ENCODE measurements around the gene NOS3. TPM values are rescaled to one million over a fixed set of nuclear protein-coding genes. Genes with fewer than 3 reads are reported as not detected.

Gene NOS3
- total and polyA plus RNA-seq, 9 of the 15 experiments (the other 6 are each of a cell fraction or from before 2014, with no cell fraction given) = 1.1 to 121 (median 23.6) TPM

- no peak for TF ChIP-seq ZNF280B (CRISPR knock-in tag; IDR thresholded peaks at IDR 0.05)
- TF ChIP-seq, protein P1, sequence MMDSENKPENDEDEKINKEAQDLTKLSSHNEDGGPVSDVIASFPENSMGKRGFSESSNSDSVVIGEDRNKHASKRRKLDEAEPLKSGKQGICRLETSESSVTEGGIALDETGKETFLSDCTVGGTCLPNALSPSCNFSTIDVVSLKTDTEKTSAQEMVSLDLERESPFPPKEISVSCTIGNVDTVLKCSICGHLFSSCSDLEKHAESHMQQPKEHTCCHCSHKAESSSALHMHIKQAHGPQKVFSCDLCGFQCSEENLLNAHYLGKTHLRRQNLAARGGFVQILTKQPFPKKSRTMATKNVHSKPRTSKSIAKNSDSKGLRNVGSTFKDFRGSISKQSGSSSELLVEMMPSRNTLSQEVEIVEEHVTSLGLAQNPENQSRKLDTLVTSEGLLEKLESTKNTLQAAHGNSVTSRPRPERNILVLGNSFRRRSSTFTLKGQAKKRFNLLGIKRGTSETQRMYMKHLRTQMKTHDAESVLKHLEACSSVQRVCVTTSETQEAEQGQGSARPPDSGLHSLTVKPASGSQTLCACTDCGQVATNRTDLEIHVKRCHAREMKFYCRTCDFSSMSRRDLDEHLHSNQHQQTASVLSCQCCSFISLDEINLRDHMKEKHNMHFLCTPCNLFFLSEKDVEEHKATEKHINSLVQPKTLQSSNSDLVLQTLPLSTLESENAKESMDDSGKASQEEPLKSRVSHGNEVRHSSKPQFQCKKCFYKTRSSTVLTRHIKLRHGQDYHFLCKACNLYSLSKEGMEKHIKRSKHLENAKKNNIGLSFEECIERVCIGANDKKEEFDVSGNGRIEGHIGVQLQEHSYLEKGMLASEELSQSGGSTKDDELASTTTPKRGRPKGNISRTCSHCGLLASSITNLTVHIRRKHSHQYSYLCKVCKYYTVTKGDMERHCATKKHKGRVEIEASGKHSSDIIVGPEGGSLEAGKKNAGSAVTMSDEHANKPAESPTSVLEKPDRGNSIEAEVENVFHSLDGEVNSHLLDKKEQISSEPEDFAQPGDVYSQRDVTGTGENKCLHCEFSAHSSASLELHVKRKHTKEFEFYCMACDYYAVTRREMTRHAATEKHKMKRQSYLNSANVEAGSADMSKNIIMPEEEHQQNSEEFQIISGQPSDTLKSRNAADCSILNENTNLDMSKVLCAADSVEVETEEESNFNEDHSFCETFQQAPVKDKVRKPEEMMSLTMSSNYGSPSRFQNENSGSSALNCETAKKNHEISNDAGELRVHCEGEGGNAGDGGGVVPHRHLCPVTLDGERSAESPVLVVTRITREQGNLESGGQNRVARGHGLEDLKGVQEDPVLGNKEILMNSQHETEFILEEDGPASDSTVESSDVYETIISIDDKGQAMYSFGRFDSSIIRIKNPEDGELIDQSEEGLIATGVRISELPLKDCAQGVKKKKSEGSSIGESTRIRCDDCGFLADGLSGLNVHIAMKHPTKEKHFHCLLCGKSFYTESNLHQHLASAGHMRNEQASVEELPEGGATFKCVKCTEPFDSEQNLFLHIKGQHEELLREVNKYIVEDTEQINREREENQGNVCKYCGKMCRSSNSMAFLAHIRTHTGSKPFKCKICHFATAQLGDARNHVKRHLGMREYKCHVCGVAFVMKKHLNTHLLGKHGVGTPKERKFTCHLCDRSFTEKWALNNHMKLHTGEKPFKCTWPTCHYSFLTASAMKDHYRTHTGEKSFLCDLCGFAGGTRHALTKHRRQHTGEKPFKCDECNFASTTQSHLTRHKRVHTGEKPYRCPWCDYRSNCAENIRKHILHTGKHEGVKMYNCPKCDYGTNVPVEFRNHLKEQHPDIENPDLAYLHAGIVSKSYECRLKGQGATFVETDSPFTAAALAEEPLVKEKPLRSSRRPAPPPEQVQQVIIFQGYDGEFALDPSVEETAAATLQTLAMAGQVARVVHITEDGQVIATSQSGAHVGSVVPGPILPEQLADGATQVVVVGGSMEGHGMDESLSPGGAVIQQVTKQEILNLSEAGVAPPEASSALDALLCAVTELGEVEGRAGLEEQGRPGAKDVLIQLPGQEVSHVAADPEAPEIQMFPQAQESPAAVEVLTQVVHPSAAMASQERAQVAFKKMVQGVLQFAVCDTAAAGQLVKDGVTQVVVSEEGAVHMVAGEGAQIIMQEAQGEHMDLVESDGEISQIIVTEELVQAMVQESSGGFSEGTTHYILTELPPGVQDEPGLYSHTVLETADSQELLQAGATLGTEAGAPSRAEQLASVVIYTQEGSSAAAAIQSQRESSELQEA (IDR thresholded peaks at IDR 0.05; ENCODE audit: low read depth) = no peak
- no peak for TF ChIP-seq ZNF740 (CRISPR knock-in tag; IDR thresholded peaks at IDR 0.05)
- no peak for TF ChIP-seq ZNF740 (tag; IDR thresholded peaks at IDR 0.05)
- TF ChIP-seq ZNF75A (CRISPR knock-in tag; IDR thresholded peaks at IDR 0.05) = no peak
- TF ChIP-seq TCF3 (CRISPR knock-in tag; IDR thresholded peaks at IDR 0.05) = no peak
- TF ChIP-seq, protein P2, sequence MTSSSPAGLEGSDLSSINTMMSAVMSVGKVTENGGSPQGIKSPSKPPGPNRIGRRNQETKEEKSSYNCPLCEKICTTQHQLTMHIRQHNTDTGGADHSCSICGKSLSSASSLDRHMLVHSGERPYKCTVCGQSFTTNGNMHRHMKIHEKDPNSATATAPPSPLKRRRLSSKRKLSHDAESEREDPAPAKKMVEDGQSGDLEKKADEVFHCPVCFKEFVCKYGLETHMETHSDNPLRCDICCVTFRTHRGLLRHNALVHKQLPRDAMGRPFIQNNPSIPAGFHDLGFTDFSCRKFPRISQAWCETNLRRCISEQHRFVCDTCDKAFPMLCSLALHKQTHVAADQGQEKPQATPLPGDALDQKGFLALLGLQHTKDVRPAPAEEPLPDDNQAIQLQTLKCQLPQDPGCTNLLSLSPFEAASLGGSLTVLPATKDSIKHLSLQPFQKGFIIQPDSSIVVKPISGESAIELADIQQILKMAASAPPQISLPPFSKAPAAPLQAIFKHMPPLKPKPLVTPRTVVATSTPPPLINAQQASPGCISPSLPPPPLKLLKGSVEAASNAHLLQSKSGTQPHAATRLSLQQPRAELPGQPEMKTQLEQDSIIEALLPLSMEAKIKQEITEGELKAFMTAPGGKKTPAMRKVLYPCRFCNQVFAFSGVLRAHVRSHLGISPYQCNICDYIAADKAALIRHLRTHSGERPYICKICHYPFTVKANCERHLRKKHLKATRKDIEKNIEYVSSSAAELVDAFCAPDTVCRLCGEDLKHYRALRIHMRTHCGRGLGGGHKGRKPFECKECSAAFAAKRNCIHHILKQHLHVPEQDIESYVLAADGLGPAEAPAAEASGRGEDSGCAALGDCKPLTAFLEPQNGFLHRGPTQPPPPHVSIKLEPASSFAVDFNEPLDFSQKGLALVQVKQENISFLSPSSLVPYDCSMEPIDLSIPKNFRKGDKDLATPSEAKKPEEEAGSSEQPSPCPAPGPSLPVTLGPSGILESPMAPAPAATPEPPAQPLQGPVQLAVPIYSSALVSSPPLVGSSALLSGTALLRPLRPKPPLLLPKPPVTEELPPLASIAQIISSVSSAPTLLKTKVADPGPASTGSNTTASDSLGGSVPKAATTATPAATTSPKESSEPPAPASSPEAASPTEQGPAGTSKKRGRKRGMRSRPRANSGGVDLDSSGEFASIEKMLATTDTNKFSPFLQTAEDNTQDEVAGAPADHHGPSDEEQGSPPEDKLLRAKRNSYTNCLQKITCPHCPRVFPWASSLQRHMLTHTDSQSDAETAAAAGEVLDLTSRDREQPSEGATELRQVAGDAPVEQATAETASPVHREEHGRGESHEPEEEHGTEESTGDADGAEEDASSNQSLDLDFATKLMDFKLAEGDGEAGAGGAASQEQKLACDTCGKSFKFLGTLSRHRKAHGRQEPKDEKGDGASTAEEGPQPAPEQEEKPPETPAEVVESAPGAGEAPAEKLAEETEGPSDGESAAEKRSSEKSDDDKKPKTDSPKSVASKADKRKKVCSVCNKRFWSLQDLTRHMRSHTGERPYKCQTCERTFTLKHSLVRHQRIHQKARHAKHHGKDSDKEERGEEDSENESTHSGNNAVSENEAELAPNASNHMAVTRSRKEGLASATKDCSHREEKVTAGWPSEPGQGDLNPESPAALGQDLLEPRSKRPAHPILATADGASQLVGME (CRISPR knock-in tag; IDR thresholded peaks at IDR 0.05) = no peak
- TF ChIP-seq TCFL5 (CRISPR knock-in tag; conservative IDR thresholded peaks at IDR 0.05) = no peak
- TF ChIP-seq CSDE1 (IDR thresholded peaks at IDR 0.05) = no peak
These were observed 12.8 kb downstream of the NOS3 start (continued) for GRCh38 chr7:151003572-151003971.

Data from K562 (cell line).